Measurements from ENCODE around the gene ZNF3.
A peak's percentile ranks its signal among the peaks of the same experiment; 100 is the strongest.
"Not testable (repeated sequence)": the region's sequence is repeated elsewhere in the genome, so short reads cannot be mapped to it uniquely, and the experiment has no call there.

The ZNF3 gene

GRCh38 chr7:100081535-100082102, at the start of gene ZNF3:
TSS of gene ZNF3 (minus strand) at chr7:100081723. CDS start at chr7:100077357, 4,366 bp downstream.
- peak; percentile 97 for DNase-seq

GRCh38 chr7:100130608-100131453, 49.3 kb upstream of the ZNF3 start:
- DNase-seq = peak; percentile 83

GRCh38 chr7:100130220-100130607, 48.7 kb upstream of the ZNF3 start:
- not testable (repeated sequence) for DNase-seq

- DNase-seq = no peak
These were observed 47.1 kb upstream of the ZNF3 start for GRCh38 chr7:100128637-100128963.

- DNase-seq = no peak
These were observed 46.5 kb upstream of the ZNF3 start for GRCh38 chr7:100127866-100128636.

- peak; percentile 88 for DNase-seq
These were observed 45.7 kb upstream of the ZNF3 start, which contains the start of gene MBLAC1 for GRCh38 chr7:100126931-100127865. TSS of gene MBLAC1 (plus strand) at chr7:100126967. CDS start at chr7:100127396, 429 bp downstream.

- no peak for DNase-seq
These were observed 44.9 kb upstream of the ZNF3 start for GRCh38 chr7:100126239-100126930.

- DNase-seq = no peak
These were observed 43.0 kb upstream of the ZNF3 start for GRCh38 chr7:100124301-100125230.

- no peak for DNase-seq
These were observed 41.0 kb upstream of the ZNF3 start for GRCh38 chr7:100122568-100122967.

- no peak for DNase-seq
These were observed 40.5 kb upstream of the ZNF3 start for GRCh38 chr7:100122067-100122466.

- no peak for DNase-seq
These were observed 39.2 kb upstream of the ZNF3 start for GRCh38 chr7:100120733-100121036.

- peak; percentile 66 for DNase-seq
These were observed 38.6 kb upstream of the ZNF3 start for GRCh38 chr7:100119970-100120732.

- DNase-seq = peak; percentile 96
These were observed 37.8 kb upstream of the ZNF3 start, which contains the start of the genes CNPY4 and TAF6 for GRCh38 chr7:100119072-100119969. TSS of gene CNPY4 (plus strand) at chr7:100119634. CDS start at chr7:100119745, 111 bp downstream. TSS of gene TAF6 (minus strand) at chr7:100119358. CDS start at chr7:100114209, 5,149 bp downstream.

GRCh38 chr7:100118388-100119071, 37.0 kb upstream of the ZNF3 start:
- no peak for DNase-seq

GRCh38 chr7:100115026-100115425, 33.5 kb upstream of the ZNF3 start:
- DNase-seq = no peak

GRCh38 chr7:100111914-100112313, 30.4 kb upstream of the ZNF3 start:
- DNase-seq = no peak

GRCh38 chr7:100111156-100111555, 29.6 kb upstream of the ZNF3 start:
- no peak for DNase-seq

GRCh38 chr7:100109521-100110163, 28.1 kb upstream of the ZNF3 start:
- DNase-seq = no peak

Data from stimulated activated CD4-positive, alpha-beta T cell treated with anti-CD3 and anti-CD28 coated beads, Interleukin-4, amount 100 ng/mL, for 1 hour (primary cell).